AG08396 (cell line): ENCODE data around the gene RIN3.
A peak's percentile ranks its signal among the peaks of the same experiment; 100 is the strongest.

Experiments
- DNase-seq: peaks from one replicate; pipeline ENCODE4 v3.0.0; 2012; ENCODE audit warnings: low spot score, mixed read lengths

Gene RIN3

GRCh38 chr14:92724516-92725340, 211.1 kb downstream of the RIN3 start:
- DNase-seq = no peak

GRCh38 chr14:92726135-92726932, 212.8 kb downstream of the RIN3 start:
- DNase-seq = peak; percentile 91

- DNase-seq = no peak
Observed at GRCh38 chr14:92726933-92727262, 213.3 kb downstream of the RIN3 start.

- no peak for DNase-seq
Observed at GRCh38 chr14:92728759-92729364, 215.3 kb downstream of the RIN3 start.

- DNase-seq = peak; percentile 60
Observed at GRCh38 chr14:92729634-92730358, 216.2 kb downstream of the RIN3 start.

GRCh38 chr14:92731622-92732115, 218.1 kb downstream of the RIN3 start:
- no peak for DNase-seq

- no peak for DNase-seq
Observed at GRCh38 chr14:92733007-92733406, 219.4 kb downstream of the RIN3 start.

GRCh38 chr14:92734618-92735017, 221.0 kb downstream of the RIN3 start:
- no peak for DNase-seq

- no peak for DNase-seq
Observed at GRCh38 chr14:92735344-92735743, 221.8 kb downstream of the RIN3 start.

- DNase-seq = no peak
Observed at GRCh38 chr14:92737206-92737605, 223.6 kb downstream of the RIN3 start.

GRCh38 chr14:92737619-92738188, 224.1 kb downstream of the RIN3 start:
- no peak for DNase-seq
